ENCODE results near the gene RPS10.
A peak's percentile ranks its signal among the peaks of the same experiment; 100 is the strongest.

RPS10 gene

GRCh38 chr6:34472425-34472824 is 46.6 kb upstream of the RPS10 start:
- no peak overlapping the region for H3K4ac ChIP-seq (ENCODE audit: low read length)
- H4K91ac ChIP-seq (ENCODE audit: low read depth, low read length, poor library complexity), result no peak overlapping the region
- no peak for DNase-seq (ENCODE audit: low spot score)
- no peak overlapping the region for H2BK120ac ChIP-seq (ENCODE audit: low read depth, low read length)
- no peak overlapping the region for H3K27ac ChIP-seq (replicated peaks; ENCODE audit: low read length)
- no peak overlapping the region for H3K14ac ChIP-seq (ENCODE audit: low read length)
- H3K27me3 ChIP-seq (ENCODE audit: control insufficient read depth in 3 of 3, insufficient read depth in 3 of 3, low read depth in 1 of 3, low read length in 3 of 3), result peaks cover 0 to 15% (median 0%) of the 10 kb centered on the region in 3 experiments
- H3K4me2 ChIP-seq (ENCODE audit: insufficient read depth, low read length, poor library complexity, severe bottlenecking), result no peak overlapping the region
- H3K4me3 ChIP-seq (ENCODE audit: low read length in 2 of 2), result no peak overlapping the region
- no peaks in the 10 kb centered on the region for H3K9me3 ChIP-seq (replicated peaks in 1 of 2; ENCODE audit: control insufficient read depth in 2 of 2, insufficient read depth in 1 of 2, low read depth in 1 of 2, low read length in 2 of 2)
- H3K18ac ChIP-seq (ENCODE audit: low read length), result peak overlapping the region; percentile 58
- H4K8ac ChIP-seq (ENCODE audit: low read depth, low read length), result peak overlapping the region; percentile 89
- H3K4me1 ChIP-seq (ENCODE audit: control insufficient read depth in 2 of 2, insufficient read depth in 1 of 2, low read depth in 1 of 2, low read length in 2 of 2), result peaks cover 5% of the 10 kb centered on the region in 2 donors
- H3K36me3 ChIP-seq (replicated peaks in 1 of 2; ENCODE audit: control insufficient read depth in 2 of 2, insufficient read depth in 2 of 2, low read length in 2 of 2), result no peaks in the 10 kb centered on the region
- H2AK5ac ChIP-seq (ENCODE audit: low read depth, low read length), result no peak overlapping the region
- no peak overlapping the region for H2BK15ac ChIP-seq (ENCODE audit: low read length)
- H3K23ac ChIP-seq (ENCODE audit: low read depth, low read length, poor library complexity), result no peak overlapping the region
- no peaks in the 10 kb centered on the region for H3K79me1 ChIP-seq (ENCODE audit: low read depth, low read length)
- no peak overlapping the region for H3K9ac ChIP-seq (ENCODE audit: low read depth, low read length, poor library complexity)
- H2AFZ ChIP-seq (ENCODE audit: low read length), result no peak overlapping the region
- H2BK12ac ChIP-seq (ENCODE audit: low read length), result no peak overlapping the region
- WGBS, 2 donors (ENCODE audit: extremely low coverage in 2 of 2, insufficient read length in 2 of 2, insufficient replicate concordance in 1 of 2), result no CpG with 5 or more reads among the region's 5 CpGs
- no peak overlapping the region for H2BK5ac ChIP-seq (ENCODE audit: low read length)

- Histone ChIP-seq H3K23ac (ENCODE audit: low read depth, low read length, poor library complexity) (peak overlapping the region; percentile 73), H4K8ac (ENCODE audit: low read depth, low read length) (peak overlapping the region; percentile 92), H3K79me1 (ENCODE audit: low read depth, low read length) (no peaks in the 10 kb centered on the region), H3K4me2 (ENCODE audit: insufficient read depth, low read length, poor library complexity, severe bottlenecking) (no peak overlapping the region), H3K14ac (ENCODE audit: low read length) (no peak overlapping the region), H2BK5ac (ENCODE audit: low read length) (peak overlapping the region; percentile 11), H3K4me1 (ENCODE audit: control insufficient read depth in 2 of 2, insufficient read depth in 1 of 2, low read depth in 1 of 2, low read length in 2 of 2) (peaks cover 4 to 6% of the 10 kb centered on the region in 2 donors), H3K9ac (ENCODE audit: low read depth, low read length, poor library complexity) (no peak overlapping the region), H2AK5ac (ENCODE audit: low read depth, low read length) (peak overlapping the region; percentile 95), H3K18ac (ENCODE audit: low read length) (peak overlapping the region; percentile 63), H3K4me3 (ENCODE audit: low read length in 2 of 2) (no peak overlapping the region), H2BK12ac (ENCODE audit: low read length) (peak overlapping the region; percentile 7), H3K9me3 (replicated peaks in 1 of 2; ENCODE audit: control insufficient read depth in 2 of 2, insufficient read depth in 1 of 2, low read depth in 1 of 2, low read length in 2 of 2) (no peaks in the 10 kb centered on the region), H4K91ac (ENCODE audit: low read depth, low read length, poor library complexity) (no peak overlapping the region), H2AFZ (ENCODE audit: low read length) (no peak overlapping the region), H3K27ac (replicated peaks; ENCODE audit: low read length) (no peak overlapping the region), H3K27me3 (ENCODE audit: control insufficient read depth in 3 of 3, insufficient read depth in 3 of 3, low read depth in 1 of 3, low read length in 3 of 3) (peaks cover 0 to 39% (median 14%) of the 10 kb centered on the region in 3 experiments), H2BK120ac (ENCODE audit: low read depth, low read length) (no peak overlapping the region), H3K36me3 (replicated peaks in 1 of 2; ENCODE audit: control insufficient read depth in 2 of 2, insufficient read depth in 2 of 2, low read length in 2 of 2) (no peaks in the 10 kb centered on the region), H3K4ac (ENCODE audit: low read length) (no peak overlapping the region), H2BK15ac (ENCODE audit: low read length) (no peak overlapping the region)
- WGBS, 2 donors (ENCODE audit: extremely low coverage in 2 of 2, insufficient read length in 2 of 2, insufficient replicate concordance in 1 of 2), result no CpG with 5 or more reads among the region's 3 CpGs
- DNase-seq (ENCODE audit: low spot score), result no peak
Measured at GRCh38 chr6:34469499-34469898, 43.6 kb upstream of the RPS10 start.

GRCh38 chr6:34468378-34468892 is 42.6 kb upstream of the RPS10 start:
- WGBS, 2 donors (ENCODE audit: extremely low coverage in 2 of 2, insufficient read length in 2 of 2, insufficient replicate concordance in 1 of 2), result no CpG with 5 or more reads among the region's 4 CpGs
- Histone ChIP-seq H2BK5ac (ENCODE audit: low read length) (no peak overlapping the region), H3K79me1 (ENCODE audit: low read depth, low read length) (no peaks in the 10 kb centered on the region)

GRCh38 chr6:34466242-34467185 is 40.6 kb upstream of the RPS10 start:
- Histone ChIP-seq H2AK5ac (ENCODE audit: low read depth, low read length) (peak overlapping the region; percentile 34), H3K36me3 (replicated peaks in 1 of 2; ENCODE audit: control insufficient read depth in 2 of 2, insufficient read depth in 2 of 2, low read length in 2 of 2) (no peaks in the 10 kb centered on the region), H3K4me3 (ENCODE audit: low read length in 2 of 2) (peak overlapping the region; percentile 44 to 80), H3K23ac (ENCODE audit: low read depth, low read length, poor library complexity) (peak overlapping the region; percentile 75), H3K9ac (ENCODE audit: low read depth, low read length, poor library complexity) (peak overlapping the region; percentile 34), H4K8ac (ENCODE audit: low read depth, low read length) (no peak overlapping the region), H2BK12ac (ENCODE audit: low read length) (no peak overlapping the region), H3K79me1 (ENCODE audit: low read depth, low read length) (no peaks in the 10 kb centered on the region), H2AFZ (ENCODE audit: low read length) (peak overlapping the region; percentile 90), H3K4ac (ENCODE audit: low read length) (no peak overlapping the region), H3K18ac (ENCODE audit: low read length) (peak overlapping the region; percentile 38), H3K9me3 (replicated peaks in 1 of 2; ENCODE audit: control insufficient read depth in 2 of 2, insufficient read depth in 1 of 2, low read depth in 1 of 2, low read length in 2 of 2) (no peaks in the 10 kb centered on the region), H3K4me1 (ENCODE audit: control insufficient read depth in 2 of 2, insufficient read depth in 1 of 2, low read depth in 1 of 2, low read length in 2 of 2) (peaks cover 7 to 11% of the 10 kb centered on the region in 2 donors), H2BK120ac (ENCODE audit: low read depth, low read length) (peak overlapping the region; percentile 9), H2BK15ac (ENCODE audit: low read length) (peak overlapping the region; percentile 60), H4K91ac (ENCODE audit: low read depth, low read length, poor library complexity) (no peak overlapping the region), H3K27ac (replicated peaks; ENCODE audit: low read length) (no peak overlapping the region), H3K14ac (ENCODE audit: low read length) (no peak overlapping the region), H3K4me2 (ENCODE audit: insufficient read depth, low read length, poor library complexity, severe bottlenecking) (peak overlapping the region; percentile 71), H3K27me3 (ENCODE audit: control insufficient read depth in 3 of 3, insufficient read depth in 3 of 3, low read depth in 1 of 3, low read length in 3 of 3) (peaks cover 0 to 51% (median 14%) of the 10 kb centered on the region in 3 experiments), H2BK5ac (ENCODE audit: low read length) (no peak overlapping the region)
- DNase-seq (ENCODE audit: low spot score), result no peak
- WGBS, 2 donors (ENCODE audit: extremely low coverage in 2 of 2, insufficient read length in 2 of 2, insufficient replicate concordance in 1 of 2), result no CpG with 5 or more reads among the region's 28 CpGs

More at GRCh38 chr6:34468378-34468892, 42.6 kb upstream of the RPS10 start:
- H2BK120ac ChIP-seq (ENCODE audit: low read depth, low read length), result no peak overlapping the region
- no peak overlapping the region for H3K4ac ChIP-seq (ENCODE audit: low read length)
- no peak overlapping the region for H3K9ac ChIP-seq (ENCODE audit: low read depth, low read length, poor library complexity)
- H3K14ac ChIP-seq (ENCODE audit: low read length), result no peak overlapping the region
- H2BK15ac ChIP-seq (ENCODE audit: low read length), result no peak overlapping the region
- no peak overlapping the region for H2AFZ ChIP-seq (ENCODE audit: low read length)
- no peak overlapping the region for H3K4me3 ChIP-seq (ENCODE audit: low read length in 2 of 2)
- H2AK5ac ChIP-seq (ENCODE audit: low read depth, low read length), result no peak overlapping the region
- no peak overlapping the region for H4K8ac ChIP-seq (ENCODE audit: low read depth, low read length)
- H3K18ac ChIP-seq (ENCODE audit: low read length), result no peak overlapping the region
- no peak overlapping the region for H3K27ac ChIP-seq (replicated peaks; ENCODE audit: low read length)
- H3K36me3 ChIP-seq (replicated peaks in 1 of 2; ENCODE audit: control insufficient read depth in 2 of 2, insufficient read depth in 2 of 2, low read length in 2 of 2), result no peaks in the 10 kb centered on the region
- no peak overlapping the region for H3K23ac ChIP-seq (ENCODE audit: low read depth, low read length, poor library complexity)
- no peak for DNase-seq (ENCODE audit: low spot score)
- no peak overlapping the region for H2BK12ac ChIP-seq (ENCODE audit: low read length)
- H3K4me1 ChIP-seq (ENCODE audit: control insufficient read depth in 2 of 2, insufficient read depth in 1 of 2, low read depth in 1 of 2, low read length in 2 of 2), result peaks cover 4 to 6% of the 10 kb centered on the region in 2 donors
- no peak overlapping the region for H3K4me2 ChIP-seq (ENCODE audit: insufficient read depth, low read length, poor library complexity, severe bottlenecking)
- peaks cover 0 to 47% (median 14%) of the 10 kb centered on the region in 3 experiments for H3K27me3 ChIP-seq (ENCODE audit: control insufficient read depth in 3 of 3, insufficient read depth in 3 of 3, low read depth in 1 of 3, low read length in 3 of 3)
- no peak overlapping the region for H4K91ac ChIP-seq (ENCODE audit: low read depth, low read length, poor library complexity)
- no peaks in the 10 kb centered on the region for H3K9me3 ChIP-seq (replicated peaks in 1 of 2; ENCODE audit: control insufficient read depth in 2 of 2, insufficient read depth in 1 of 2, low read depth in 1 of 2, low read length in 2 of 2)

Measured in neuronal stem cell (in vitro differentiated cells).